Measurements from ENCODE around the gene SLC29A2. TPM values are rescaled to one million over a fixed set of nuclear protein-coding genes. Genes with fewer than 3 reads are reported as not detected.
A peak's percentile ranks its signal among the peaks of the same experiment; 100 is the strongest.
"Not testable (repeated sequence)": the region's sequence is repeated elsewhere in the genome, so short reads cannot be mapped to it uniquely, and the experiment has no call there.

SLC29A2 gene
- total RNA-seq, 1 donor from 2014 or later = 10.6 TPM

DNA sequence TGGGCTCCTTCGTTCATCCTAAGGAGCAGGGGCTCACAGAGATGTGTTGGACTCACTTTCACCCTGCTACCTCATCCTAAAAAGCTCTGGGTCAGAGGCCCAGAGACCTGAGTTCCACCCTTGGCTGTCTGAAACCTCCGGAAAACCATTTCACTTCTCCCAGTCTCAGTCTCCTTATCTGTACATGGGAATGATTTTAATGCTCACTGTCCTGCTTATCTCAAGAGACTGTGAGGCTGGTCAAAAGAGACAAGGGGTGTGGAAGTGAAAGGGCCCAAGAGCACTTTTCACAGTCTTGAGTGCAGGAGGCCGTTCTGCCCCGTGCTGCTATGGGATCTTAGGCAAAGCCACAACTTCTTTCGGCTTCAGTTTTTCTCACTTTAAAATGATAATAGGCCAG is 36.1 kb upstream of the SLC29A2 start:
- Histone ChIP-seq H3K27me3 (ENCODE audit: low read depth) (peaks cover 31% of the 10 kb centered on the region), H3K4me3 (no peak overlapping the region), H3K4me1 (peaks cover 6% of the 10 kb centered on the region), H3K9me3 (no peaks in the 10 kb centered on the region), H3K27ac (no peak overlapping the region), H3K36me3 (no peaks in the 10 kb centered on the region)
- TF ChIP-seq, protein P1, sequence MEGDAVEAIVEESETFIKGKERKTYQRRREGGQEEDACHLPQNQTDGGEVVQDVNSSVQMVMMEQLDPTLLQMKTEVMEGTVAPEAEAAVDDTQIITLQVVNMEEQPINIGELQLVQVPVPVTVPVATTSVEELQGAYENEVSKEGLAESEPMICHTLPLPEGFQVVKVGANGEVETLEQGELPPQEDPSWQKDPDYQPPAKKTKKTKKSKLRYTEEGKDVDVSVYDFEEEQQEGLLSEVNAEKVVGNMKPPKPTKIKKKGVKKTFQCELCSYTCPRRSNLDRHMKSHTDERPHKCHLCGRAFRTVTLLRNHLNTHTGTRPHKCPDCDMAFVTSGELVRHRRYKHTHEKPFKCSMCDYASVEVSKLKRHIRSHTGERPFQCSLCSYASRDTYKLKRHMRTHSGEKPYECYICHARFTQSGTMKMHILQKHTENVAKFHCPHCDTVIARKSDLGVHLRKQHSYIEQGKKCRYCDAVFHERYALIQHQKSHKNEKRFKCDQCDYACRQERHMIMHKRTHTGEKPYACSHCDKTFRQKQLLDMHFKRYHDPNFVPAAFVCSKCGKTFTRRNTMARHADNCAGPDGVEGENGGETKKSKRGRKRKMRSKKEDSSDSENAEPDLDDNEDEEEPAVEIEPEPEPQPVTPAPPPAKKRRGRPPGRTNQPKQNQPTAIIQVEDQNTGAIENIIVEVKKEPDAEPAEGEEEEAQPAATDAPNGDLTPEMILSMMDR (IDR thresholded peaks at IDR 0.05) = no peak
- intact Hi-C loops (cut with DNase I) = no loop called here
- DNase-seq (no peak), ATAC-seq (no peak)

DNA sequence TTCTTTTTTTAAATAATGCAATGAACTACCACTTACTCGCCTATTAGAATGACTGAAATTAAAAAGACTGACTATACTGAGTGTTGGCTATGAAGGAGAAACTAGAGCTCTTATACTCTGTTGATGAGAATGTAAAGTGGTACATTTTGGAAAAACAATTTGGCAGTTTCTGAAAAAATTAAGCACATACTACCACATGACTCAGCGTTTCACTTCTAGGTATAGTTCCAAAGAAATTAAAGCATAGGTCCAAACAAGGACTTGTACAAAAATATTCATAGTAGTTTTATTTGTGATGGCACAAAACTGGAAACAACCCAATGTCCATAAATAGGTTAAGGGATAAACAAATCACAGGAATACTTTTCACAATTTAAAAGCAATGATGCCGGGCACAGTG is 22.4 kb upstream of the SLC29A2 start:
- ATAC-seq (no peak), DNase-seq (no peak)
- Histone ChIP-seq H3K27me3 (ENCODE audit: low read depth) (peaks cover 6% of the 10 kb centered on the region), H3K4me1 (no peaks in the 10 kb centered on the region), H3K4me3 (no peak overlapping the region), H3K27ac (no peak overlapping the region), H3K36me3 (no peaks in the 10 kb centered on the region), H3K9me3 (no peaks in the 10 kb centered on the region)
- intact Hi-C loops (cut with DNase I) = no loop called here
- TF ChIP-seq, protein P1 (IDR thresholded peaks at IDR 0.05) = no peak

DNA sequence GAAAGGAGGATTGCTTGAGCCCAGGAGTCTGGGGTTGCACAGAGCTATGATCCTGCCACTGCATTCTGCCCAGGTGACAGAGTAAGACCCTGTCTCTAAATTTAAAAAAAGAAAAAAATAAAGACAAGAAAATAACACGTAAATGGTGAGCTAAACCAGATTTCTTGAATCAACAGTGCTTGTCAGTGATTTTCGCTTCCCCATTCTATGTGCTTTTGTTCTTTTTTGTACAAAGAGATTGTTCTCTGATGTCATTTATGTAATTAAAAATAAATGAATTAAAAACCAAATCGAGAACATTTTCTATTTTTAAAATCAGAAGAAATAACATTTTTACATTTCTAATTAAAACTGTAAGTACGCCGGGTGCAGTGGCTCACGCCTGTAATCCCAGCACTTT is 19.8 kb upstream of the SLC29A2 start:
- Histone ChIP-seq H3K4me1 (peaks cover 2% of the 10 kb centered on the region), H3K4me3 (no peak overlapping the region), H3K27ac (no peak overlapping the region), H3K36me3 (no peaks in the 10 kb centered on the region), H3K27me3 (ENCODE audit: low read depth) (peaks cover 6% of the 10 kb centered on the region), H3K9me3 (no peaks in the 10 kb centered on the region)
- ATAC-seq = no peak
- intact Hi-C loops (cut with DNase I) = no loop called here
- DNase-seq = no peak
- TF ChIP-seq, protein P1 (IDR thresholded peaks at IDR 0.05) = no peak

DNA sequence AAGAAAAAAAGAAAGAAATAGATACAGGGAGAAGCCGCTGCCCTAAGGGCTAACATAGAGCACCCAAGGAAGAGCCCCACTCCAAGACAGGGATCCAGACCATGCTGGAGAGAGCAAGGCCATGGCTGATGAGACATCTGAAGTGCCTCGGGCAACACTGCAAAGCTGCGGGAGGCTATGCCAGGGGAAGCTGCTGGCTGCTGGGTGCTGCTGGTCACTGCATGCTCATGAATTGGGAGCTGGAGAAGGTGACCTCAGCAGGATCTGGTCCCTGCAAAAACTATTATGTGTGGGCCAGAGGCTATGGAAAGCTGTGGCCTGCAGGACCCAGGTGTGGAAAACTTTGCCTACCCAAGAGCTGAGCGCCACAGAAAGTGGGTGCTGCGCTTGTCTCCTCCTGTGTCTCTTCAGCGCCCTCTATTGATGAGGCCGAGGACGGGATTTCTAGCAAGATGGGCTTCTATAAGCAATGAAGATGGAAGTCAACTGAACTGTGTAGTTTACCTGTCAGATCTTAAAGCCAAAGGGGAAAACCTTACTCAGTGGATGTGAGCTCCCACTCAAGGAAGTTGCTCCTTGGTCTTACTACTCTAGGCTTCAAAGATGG is 17.3 kb upstream of the SLC29A2 start:
- TF ChIP-seq, protein P1 (IDR thresholded peaks at IDR 0.05) = peak; percentile 77
- ATAC-seq (peak; percentile 76 to 84), DNase-seq (peak; percentile 78)
- peaks cover 7% of the 10 kb centered on the region for H3K4me1 ChIP-seq
- no peak overlapping the region for H3K27ac ChIP-seq
- H3K36me3 ChIP-seq = no peaks in the 10 kb centered on the region
- peaks cover 6% of the 10 kb centered on the region for H3K27me3 ChIP-seq (ENCODE audit: low read depth)
- intact Hi-C loops (cut with DNase I) = no loop called here
- no peak overlapping the region for H3K4me3 ChIP-seq
- no peaks in the 10 kb centered on the region for H3K9me3 ChIP-seq

DNA sequence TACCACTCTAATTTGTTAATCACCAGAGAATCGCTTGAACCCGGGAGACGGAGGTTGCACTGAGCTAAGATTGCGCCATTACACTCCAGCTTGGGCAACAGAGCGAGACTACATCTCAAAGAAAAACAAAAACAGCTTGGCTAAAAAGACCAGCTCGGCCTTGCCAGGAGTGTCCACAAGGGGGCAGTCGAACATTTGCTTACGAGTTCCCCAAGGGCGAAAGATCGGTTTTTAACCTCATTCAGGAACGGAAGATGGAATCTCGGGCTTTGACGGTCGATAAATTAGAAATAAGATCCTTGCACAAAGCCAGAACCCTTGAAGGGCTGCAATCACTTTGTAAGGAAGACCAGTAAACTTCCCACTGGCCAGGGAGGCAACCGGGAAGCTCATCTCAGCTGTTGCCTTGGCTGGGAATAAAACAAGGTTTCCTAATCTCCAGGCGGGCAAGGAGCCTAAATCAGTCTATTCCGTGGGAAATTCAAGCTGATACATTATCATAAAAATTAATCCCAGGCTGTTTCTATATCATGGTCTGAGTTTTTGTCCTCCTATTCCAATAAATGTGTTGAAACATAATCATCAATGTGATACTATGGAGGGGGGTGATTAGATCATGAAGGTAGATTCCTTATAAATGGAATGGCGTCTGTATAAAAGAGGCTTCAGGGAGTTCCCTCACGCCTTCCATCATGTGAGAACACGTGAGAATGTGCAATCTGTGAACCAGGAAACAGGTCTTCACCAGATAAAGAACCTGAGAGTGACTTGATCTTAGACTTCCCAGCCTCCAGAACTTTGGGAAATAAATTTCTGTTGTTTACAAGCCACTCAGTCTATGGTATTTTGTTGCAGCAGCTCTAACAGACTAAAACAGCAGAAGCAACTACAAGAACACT is 14.9 kb upstream of the SLC29A2 start:
- Histone ChIP-seq H3K4me1 (peaks cover 7% of the 10 kb centered on the region), H3K27ac (no peak overlapping the region), H3K9me3 (no peaks in the 10 kb centered on the region), H3K36me3 (no peaks in the 10 kb centered on the region), H3K4me3 (peak overlapping the region; percentile 35), H3K27me3 (ENCODE audit: low read depth) (no peaks in the 10 kb centered on the region)
- ATAC-seq (peak; percentile 82 to 86), DNase-seq (peak; percentile 90)
- intact Hi-C loops (cut with DNase I) = no loop called here
- TF ChIP-seq, protein P1 (IDR thresholded peaks at IDR 0.05) = peak; percentile 94

DNA sequence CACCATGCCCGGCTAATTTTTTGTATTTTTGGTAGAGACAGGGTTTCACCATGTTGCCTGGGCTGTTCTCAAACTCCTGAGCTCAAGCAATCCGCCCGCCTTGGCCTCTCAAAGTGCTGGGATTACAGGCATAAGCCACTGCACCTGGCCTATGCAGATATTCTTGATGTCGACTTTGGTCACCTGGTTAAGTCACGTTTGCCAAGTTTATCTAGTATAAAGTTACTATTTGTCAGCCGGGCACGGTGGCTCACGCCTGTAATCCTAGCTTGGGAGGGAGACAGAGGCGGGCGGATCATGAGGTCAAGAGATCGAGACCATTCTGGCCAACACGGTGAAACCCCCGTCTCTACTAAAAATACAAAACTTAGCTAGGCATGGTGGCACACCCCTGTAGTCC is 12.8 kb upstream of the SLC29A2 start:
- intact Hi-C loops (cut with DNase I); H3K9me3 ChIP-seq; H3K4me3 ChIP-seq; H3K36me3 ChIP-seq; ATAC-seq; DNase-seq; H3K27ac ChIP-seq; H3K4me1 ChIP-seq; H3K27me3 ChIP-seq (ENCODE audit: low read depth): not testable (repeated sequence)

DNA sequence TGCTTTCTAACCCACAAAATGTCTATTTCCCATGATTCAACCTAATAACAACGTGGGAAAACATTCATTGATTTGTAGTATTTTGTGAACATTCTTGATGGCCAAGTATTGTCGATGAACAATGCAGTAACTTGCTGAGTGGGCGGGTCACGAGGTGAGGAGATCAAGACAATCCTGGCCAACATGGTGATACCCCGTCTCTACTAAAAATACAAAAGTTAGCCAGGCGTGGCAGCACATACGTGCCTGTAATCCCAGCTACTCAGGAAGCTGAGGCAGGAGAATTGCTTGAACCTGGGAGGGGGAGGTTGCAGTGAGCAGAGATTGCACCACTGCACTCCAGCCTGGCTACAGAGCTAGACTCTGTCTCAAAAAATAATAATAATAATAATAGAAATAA is 8.7 kb upstream of the SLC29A2 start:
- H3K27ac ChIP-seq; ATAC-seq; DNase-seq; H3K36me3 ChIP-seq; H3K4me1 ChIP-seq; H3K27me3 ChIP-seq (ENCODE audit: low read depth); H3K4me3 ChIP-seq; H3K9me3 ChIP-seq; intact Hi-C loops (cut with DNase I): not testable (repeated sequence)

DNA sequence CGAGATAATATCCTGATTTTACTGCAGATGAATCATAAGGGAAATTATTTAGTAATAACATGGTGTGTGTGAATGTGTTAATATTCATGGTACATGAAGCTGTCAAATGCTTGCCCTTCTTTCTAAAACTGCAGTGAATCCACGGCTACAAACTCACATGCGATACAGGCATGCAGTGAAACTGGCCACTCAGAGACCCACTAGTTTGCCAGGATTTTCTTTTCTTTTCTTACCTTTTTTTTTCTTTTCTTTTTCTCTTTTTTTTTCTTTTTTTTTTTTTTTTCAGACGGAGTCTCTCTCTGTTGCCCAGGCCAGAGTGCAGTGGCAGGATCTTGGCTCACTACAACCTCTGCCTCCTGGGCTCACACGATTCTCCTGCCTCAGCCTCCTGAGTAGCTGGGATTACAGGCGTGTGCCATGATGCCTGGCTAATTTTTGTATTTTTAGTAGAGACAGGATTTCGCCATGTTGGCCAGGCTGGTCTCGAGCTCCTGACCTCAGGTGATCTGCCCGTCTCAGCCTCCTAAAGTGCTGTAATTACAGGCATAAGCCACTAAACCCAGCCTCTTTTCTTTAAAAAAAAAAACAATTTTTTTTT is 2.2 kb upstream of the SLC29A2 start:
- peaks cover 15% of the 10 kb centered on the region for H3K4me1 ChIP-seq
- DNase-seq; H3K36me3 ChIP-seq; H3K9me3 ChIP-seq; ATAC-seq; intact Hi-C loops (cut with DNase I); H3K4me3 ChIP-seq; H3K27ac ChIP-seq: not testable (repeated sequence)
- H3K27me3 ChIP-seq (ENCODE audit: low read depth) = peaks cover 31% of the 10 kb centered on the region
